HEK293T (cell line): ENCODE results near the gene MEP1A.

ENCODE experiments used
- ARNT ChIP-seq: fragments of 450-650 bp; IDR thresholded peaks from 2 replicates; pipeline ENCODE4 v1.6.1; 2017; ENCODE audit warnings: mild to moderate bottlenecking
- BHLHE40 ChIP-seq: fragments of 450-650 bp; IDR thresholded peaks from 2 replicates; pipeline ENCODE4 v1.6.1; 2016; ENCODE audit warnings: mild to moderate bottlenecking, moderate library complexity, borderline replicate concordance
- ELF4 ChIP-seq: fragments of 450-650 bp; IDR thresholded peaks from 2 replicates; pipeline ENCODE4 v1.6.1; 2017; ENCODE audit warnings: antibody characterized with exemption
- FOXA1 ChIP-seq: fragments of 450-650 bp; IDR thresholded peaks from 2 replicates; pipeline ENCODE4 v1.6.1; 2016; ENCODE audit warnings: mild to moderate bottlenecking
- FOXK2 ChIP-seq: fragments of 450-650 bp; IDR thresholded peaks from 2 replicates; pipeline ENCODE4 v1.6.1; 2016; ENCODE audit warnings: mild to moderate bottlenecking
- FOXM1 ChIP-seq: fragments of 450-650 bp; IDR thresholded peaks from 2 replicates; pipeline ENCODE4 v1.6.1; 2017; ENCODE audit warnings: mild to moderate bottlenecking, borderline replicate concordance
- HDGF ChIP-seq: fragments of 450-650 bp; IDR thresholded peaks from 2 replicates; pipeline ENCODE4 v1.6.1; 2017; ENCODE audit warnings: antibody characterized with exemption, borderline replicate concordance
- LEF1 ChIP-seq: fragments of 450-650 bp; IDR thresholded peaks from 2 replicates; pipeline ENCODE4 v1.6.1; 2017; ENCODE audit warnings: mild to moderate bottlenecking, borderline replicate concordance
- SUZ12 ChIP-seq: fragments of 450-650 bp; IDR thresholded peaks from 2 replicates; pipeline ENCODE4 v1.6.1; 2016; ENCODE audit warnings: mild to moderate bottlenecking
- ZNF384 ChIP-seq: fragments of 450-650 bp; IDR thresholded peaks from 2 replicates; pipeline ENCODE4 v1.6.1; 2016

DNA sequence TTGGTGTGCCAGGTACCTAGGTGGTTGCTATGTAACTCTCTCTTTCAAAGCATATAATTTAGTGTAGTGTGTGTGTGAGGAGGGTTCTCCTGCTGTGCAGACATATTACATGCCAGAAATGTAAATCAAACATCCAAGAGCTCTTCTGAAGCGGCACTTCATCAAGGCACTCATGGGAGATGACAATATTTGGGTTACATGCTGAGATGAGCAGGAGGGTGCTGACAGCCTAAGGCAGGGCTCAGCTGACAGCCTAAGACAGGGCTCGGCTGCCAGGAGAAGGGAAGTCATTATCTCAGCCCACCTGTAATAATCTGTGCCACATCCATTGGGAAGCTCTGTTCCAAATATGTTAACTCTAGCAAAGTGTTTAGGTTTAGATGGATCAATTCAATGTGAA, 89.5 kb downstream of the MEP1A start:
- TF ChIP-seq FOXM1 (no peak), FOXK2 (no peak), SUZ12 (no peak), LEF1 (no peak), ARNT (no peak), BHLHE40 (no peak), ZNF384 (no peak), ELF4 (no peak), HDGF (no peak), FOXA1 (no peak)
